GM13977 (cell line): ENCODE results near the gene FCMR.
A peak's percentile ranks its signal among the peaks of the same experiment; 100 is the strongest.

Experiments used
- DNase-seq: peaks from one replicate; pipeline ENCODE4 v3.0.0; 2012; ENCODE audit warnings: low spot score
- in situ Hi-C: fragments of 300-500 bp; cut with MboI; formaldehyde crosslinking; loops from one replicate; pipeline ENCODE4 v1.12.0; 2022; ENCODE audit warnings: low sequenced_read_pairs, low pct_unique_long_range_greater_than_20kb, mixed read lengths, inconsistent platforms; ENCODE audit not compliant: unreplicated experiment
- TF ChIP-seq, protein P1 (sequence below): IDR thresholded peaks from 2 replicates; pipeline ENCODE4 v1.5.1; 2012; ENCODE audit warnings: mild to moderate bottlenecking, control low read depth; ENCODE audit not compliant: insufficient read depth; ENCODE audit errors: extremely low read depth, missing control alignments

The FCMR gene

DNA sequence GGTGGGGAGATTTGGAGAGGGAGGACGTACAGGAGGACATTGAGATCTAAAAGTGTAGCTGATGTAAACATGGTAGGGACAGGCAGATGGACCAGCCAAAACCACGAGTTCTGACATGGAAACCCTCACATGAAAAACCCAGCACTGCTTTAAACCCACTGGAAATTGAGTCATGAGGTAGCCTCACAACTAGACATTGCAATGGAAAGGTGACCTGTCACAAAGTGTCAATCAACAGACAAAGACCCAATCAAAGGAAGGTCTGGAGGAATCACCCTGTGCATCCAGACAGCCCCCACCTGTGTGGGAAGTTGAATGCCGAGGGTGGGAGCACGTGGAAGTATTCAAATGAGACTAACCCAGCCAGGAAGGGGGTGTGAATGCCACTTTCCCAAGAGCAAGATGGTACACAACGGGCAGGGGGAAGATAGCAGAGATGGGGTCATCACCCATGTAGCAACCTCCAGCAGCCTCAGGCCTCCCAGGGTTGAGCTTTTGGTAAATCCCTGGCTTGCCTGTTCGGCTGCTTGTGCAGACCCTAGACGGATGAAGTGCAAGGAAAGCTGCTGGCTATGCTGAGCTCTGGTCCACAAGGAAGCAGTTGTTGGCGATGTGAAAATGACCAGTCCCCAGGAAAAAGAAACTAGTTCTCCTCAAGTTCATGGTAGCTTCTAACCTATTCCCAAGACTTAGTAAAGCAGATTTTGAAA, 5.6 kb downstream of the FCMR start:
- in situ Hi-C loops, result loop anchor here (5.0 kb wide), 1 partner anchor 66 kb away; no protein-coding TSS in a partner anchor
- TF ChIP-seq, protein P1, sequence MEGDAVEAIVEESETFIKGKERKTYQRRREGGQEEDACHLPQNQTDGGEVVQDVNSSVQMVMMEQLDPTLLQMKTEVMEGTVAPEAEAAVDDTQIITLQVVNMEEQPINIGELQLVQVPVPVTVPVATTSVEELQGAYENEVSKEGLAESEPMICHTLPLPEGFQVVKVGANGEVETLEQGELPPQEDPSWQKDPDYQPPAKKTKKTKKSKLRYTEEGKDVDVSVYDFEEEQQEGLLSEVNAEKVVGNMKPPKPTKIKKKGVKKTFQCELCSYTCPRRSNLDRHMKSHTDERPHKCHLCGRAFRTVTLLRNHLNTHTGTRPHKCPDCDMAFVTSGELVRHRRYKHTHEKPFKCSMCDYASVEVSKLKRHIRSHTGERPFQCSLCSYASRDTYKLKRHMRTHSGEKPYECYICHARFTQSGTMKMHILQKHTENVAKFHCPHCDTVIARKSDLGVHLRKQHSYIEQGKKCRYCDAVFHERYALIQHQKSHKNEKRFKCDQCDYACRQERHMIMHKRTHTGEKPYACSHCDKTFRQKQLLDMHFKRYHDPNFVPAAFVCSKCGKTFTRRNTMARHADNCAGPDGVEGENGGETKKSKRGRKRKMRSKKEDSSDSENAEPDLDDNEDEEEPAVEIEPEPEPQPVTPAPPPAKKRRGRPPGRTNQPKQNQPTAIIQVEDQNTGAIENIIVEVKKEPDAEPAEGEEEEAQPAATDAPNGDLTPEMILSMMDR, result no peak
- DNase-seq, result no peak

DNA sequence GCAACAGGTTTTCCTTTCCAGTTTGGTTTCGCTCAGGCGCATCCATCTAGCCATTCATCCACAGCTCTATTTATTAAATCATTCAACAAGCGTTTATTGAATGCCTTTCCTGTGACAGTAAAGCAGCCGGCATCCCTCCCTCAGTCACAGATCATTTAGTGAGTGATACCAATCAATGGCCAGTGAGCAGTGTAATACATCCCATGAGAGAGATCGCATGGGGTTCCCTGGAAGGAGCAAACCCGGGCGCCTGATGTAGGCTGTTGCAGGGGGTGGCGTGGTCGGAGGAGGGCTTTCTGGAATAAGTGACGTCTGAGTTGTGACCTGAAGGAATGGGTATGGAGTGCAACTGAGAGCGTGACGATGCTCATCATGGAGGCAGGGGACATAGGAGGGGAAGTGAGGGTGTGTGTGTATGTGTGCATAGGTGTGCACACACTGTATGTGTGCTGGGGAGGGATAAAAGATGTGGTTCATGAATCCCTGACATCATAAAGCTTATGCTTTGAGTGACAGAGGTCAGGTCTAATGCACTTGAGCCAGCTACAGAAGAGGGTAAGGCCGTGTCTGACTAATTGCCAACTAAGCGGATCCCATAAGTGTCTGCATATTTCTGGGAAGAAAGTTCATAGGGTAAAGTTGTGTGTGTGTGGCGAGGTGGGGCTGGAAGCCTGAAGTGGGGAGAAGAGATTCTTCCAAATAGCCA, 6.6 kb downstream of the FCMR start:
- in situ Hi-C loops, result loop anchor here (5.0 kb wide), 1 partner anchor 67 kb away; no protein-coding TSS in a partner anchor
- no peak for DNase-seq
- TF ChIP-seq, protein P1, result no peak

DNA sequence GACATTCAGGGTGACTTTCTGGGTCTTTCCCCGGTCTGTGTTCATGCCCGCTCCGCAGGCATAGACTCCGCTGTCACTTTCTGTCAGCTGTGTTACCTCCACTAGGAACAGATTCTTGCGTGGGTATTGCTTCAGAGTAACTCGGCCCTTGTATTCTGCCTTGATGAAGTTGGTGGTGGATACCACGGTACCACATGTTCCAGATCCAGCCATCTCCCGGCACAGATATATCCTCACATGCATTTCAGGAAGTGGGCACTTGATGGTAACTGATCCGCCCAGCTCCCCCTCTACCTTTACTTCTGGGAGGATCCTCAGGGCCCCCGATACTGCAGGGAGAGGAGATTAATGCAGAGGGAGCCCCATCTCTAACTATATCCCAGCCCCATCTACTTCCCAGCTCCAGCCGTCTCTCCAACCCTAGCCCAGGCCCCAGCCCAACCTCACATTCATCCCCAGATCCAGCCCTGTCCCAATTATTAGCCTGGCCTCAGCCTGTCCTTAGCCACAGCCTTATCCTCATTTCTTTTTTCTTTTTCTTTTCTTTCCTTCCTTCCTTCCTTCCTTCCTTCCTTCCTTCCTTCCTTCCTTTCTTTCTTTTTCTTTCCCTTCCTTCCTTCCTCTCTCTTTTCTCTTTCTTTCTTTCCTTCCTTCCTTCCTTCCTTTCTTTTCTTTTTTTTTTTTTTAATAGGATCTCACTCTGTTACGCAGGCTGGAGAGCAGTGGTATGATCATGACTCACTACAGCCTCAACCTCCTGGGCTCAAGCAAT, 7.8 kb downstream of the FCMR start:
- TF ChIP-seq, protein P1, result no peak
- in situ Hi-C loops, result loop anchor here (5.0 kb wide), 2 partner anchors 107 to 177 kb away; no protein-coding TSS in a partner anchor
- no peak for DNase-seq

DNA sequence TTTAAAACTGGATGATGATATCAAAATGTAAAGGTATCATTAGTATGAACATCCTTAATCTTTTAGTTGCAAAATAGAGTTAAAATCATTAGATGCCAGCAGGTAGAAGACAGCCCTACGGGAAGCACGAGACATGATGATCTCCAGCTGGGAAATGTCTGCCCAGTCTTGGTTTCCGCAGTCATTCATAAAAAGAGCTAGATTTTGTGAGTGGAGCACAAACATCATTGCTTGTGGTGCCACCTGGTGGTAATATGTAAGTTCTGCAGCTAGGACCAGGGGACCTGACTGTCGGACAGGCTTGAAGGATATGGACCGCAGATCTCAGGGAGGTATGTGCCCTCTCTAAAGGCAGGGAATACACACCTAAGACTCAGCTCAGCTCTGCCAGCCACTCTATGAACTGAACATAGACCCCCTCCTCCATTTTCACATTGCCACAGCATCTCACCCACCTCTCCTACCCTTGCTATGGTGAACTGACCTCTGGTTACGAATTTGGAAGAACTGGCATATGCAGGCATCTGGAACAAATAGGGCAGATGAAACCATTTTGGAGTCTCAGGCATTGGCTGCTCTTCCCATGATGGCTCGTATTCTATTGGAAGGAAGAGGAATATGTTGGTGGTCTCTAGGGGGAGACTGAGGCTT, 9.2 kb downstream of the FCMR start:
- in situ Hi-C loops, result loop anchor here (5.0 kb wide), 2 partner anchors 105 to 175 kb away; no protein-coding TSS in a partner anchor
- DNase-seq, result peak; percentile 80
- TF ChIP-seq, protein P1, result peak; percentile 76

DNA sequence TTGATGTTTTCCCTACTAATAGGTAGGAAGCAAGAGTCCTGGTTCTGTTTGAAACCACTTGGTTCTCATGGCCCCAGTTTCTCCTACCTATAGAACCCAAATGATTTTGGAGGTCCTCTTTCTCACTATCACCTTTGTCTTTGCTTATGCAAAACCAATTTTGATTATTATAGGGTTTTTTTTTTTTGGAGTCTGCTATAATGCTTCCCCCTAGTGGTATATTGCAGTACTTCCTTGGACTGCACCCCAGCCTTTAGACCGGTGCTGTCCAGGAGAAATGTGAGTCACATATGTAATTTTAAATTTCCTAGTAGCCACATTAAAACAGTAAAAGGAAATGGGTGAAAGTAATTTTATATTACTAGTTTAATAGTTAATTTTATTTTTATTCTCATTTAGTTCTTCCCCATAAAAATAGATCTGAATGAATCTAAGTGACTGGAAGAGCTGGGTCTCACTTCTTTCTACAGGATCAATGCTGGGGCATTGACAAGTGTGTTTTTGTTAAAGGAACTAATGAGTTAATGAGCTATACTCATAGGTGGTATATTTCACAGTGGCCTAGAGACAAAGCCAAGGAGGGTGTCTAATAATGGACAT, 10.6 kb downstream of the FCMR start:
- in situ Hi-C loops, result loop anchor here (5.0 kb wide), 2 partner anchors 104 to 174 kb away; no protein-coding TSS in a partner anchor
- TF ChIP-seq, protein P1, result peak; percentile 66
- DNase-seq, result peak; percentile 71
